AG20443 (cell line): ENCODE data around the gene TXN2.
"Not testable (repeated sequence)": the region's sequence is repeated elsewhere in the genome, so short reads cannot be mapped to it uniquely, and the experiment has no call there.

Experiments
- DNase-seq: peaks from one replicate; pipeline ENCODE4 v3.0.0; 2012; ENCODE audit warnings: low spot score, mixed read lengths

Gene TXN2

GRCh38 chr22:36455571-36456463 lies 25.6 kb downstream of the TXN2 start:
- no peak for DNase-seq

DNA sequence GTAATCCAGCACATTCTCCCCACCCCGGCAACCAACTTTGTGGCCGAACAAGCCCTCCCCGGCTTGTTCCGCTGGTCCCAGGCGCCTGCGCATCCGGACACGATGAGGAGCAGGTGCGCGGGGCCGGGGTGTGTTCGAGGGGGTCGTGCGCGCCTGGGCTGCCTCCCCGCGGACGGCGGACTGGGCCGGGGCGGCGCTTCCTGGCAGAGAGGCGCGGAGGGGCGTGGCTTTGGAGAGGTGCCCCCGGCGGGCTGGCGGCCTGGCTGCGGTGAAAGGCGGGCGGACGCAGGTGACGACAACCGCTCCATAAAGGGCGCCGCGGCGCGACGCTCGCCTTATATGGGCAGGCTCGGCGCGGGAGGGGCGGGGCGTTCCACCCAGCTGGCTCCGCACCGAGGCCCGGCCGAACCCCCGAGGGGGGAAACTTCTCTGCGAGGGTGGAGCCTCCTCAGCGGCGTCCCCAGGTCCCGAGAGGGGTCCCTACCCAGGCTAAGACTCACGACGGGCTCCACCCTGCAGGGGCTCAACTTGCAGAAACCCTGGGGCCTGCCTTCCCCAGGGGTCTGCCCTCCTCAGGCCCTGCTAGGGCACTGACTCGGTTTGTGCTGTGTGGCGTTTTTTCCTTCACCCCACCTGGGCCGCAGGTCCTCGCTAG lies 26.4 kb downstream of the TXN2 start:
- DNase-seq = peak; percentile 91

- no peak for DNase-seq
Observed at GRCh38 chr22:36453855-36454378, 27.5 kb downstream of the TXN2 start.

GRCh38 chr22:36452978-36453607 lies 28.3 kb downstream of the TXN2 start:
- not testable (repeated sequence) for DNase-seq

- DNase-seq = no peak
Observed at GRCh38 chr22:36452250-36452977, 29.0 kb downstream of the TXN2 start.

GRCh38 chr22:36450923-36451322 lies 30.5 kb downstream of the TXN2 start:
- DNase-seq = not testable (repeated sequence)

DNA sequence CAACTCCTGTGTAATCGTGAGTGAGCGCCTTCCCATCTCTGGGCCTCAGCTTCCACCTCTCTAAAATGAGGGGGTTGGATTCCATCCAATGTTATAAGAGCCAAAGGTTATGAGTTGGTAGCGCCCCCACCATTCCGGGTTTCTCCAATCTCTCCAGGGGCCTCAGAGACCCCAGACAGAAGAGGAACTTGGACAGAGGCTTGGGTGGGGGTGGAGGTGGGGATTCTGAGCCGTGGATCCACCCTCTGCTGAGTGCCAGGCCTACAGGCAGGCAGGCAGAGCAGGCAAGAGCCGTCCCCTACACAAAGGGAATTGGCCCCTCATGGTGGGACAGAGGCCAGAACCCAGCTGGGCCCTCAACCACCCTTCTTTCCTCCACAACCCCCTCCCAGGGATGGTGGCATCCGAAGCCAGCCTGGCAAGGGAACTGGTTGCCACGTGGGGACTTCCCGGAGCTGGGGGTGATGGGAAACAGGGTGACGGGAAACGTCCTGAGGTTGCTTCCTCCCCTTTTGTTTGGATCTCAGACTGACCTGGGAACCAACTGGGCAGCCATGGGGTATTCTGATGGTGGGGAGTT lies 31.8 kb downstream of the TXN2 start:
- DNase-seq = no peak

- DNase-seq = no peak
Observed at GRCh38 chr22:36447632-36448031, 33.8 kb downstream of the TXN2 start.

- peak; percentile 76 for DNase-seq
Observed at GRCh38 chr22:36445158-36445668, 36.2 kb downstream of the TXN2 start.

- DNase-seq = no peak
Observed at GRCh38 chr22:36443198-36443770, 38.2 kb downstream of the TXN2 start.

GRCh38 chr22:36442506-36443197 lies 38.8 kb downstream of the TXN2 start:
- no peak for DNase-seq

DNA sequence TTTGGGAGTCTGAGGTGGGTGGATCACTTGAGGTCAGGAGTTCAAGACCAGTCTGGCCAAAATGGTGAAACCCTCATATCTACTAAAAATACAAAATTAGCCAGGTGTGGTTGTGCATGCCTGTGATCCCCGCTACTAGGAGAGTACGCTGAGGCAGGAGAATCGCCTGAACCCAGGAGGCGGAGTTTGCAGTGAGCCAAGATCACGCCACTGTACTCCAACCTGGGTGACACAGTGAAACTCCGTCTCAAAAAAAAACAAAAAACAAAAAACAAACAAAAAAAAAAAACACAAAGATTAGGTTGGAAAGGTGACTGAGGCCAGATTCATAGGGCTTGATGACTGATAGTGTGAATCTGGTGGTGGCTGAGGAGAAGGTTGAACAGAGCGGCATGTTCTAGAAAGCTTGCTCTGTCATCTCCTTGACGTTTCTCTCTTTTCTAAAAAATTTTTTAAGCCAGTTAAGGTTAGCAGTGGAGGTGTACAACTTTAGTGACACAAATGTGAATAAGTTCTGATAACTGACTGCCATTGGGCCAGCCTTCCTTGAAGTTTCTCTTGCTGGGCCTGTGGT lies 40.9 kb downstream of the TXN2 start:
- no peak for DNase-seq

GRCh38 chr22:36439481-36440271 lies 41.8 kb downstream of the TXN2 start:
- peak; percentile 97 for DNase-seq

DNA sequence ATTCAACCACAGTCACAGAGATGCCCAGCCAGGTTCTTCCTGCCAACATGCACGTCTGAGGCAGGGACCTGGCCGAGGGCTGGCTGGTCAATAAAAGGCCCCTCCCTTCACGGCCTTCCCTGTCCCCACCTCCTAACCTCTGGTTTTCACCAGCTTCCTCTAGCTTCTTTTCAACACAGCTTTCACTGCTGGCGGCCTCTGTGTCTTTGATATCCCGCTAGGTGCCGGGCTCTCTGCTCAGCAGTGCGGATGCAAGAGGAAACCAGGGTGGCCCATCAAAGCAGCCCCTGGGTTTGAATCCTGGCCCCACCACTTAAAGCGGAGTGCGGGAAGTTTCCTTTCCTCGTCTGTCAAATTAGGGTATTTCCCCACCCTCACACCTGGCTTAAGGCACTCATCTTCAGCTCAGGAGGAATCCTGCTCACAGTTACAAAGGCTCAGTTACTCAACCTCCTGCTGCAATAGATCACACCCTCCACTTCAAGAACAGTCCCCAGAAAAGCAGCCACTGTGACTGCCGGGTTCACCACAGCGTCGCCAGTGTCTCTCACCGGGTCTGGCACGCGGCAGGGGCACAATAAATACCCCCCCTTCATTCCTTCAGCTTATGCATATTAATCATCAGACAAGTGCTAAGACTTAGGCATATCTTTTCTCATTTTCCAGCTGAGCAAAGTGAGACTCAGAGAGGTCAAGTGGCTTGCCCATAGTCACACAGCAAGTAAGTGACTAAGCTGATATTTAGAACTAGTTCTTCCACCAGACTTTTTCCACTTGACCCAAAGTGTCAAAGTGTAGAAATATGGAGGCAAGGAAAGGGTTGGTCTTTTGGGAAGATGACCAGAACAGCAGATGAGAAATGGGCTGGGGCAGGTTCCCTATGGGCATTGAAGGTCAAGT lies 45.7 kb downstream of the TXN2 start:
- no peak for DNase-seq

DNA sequence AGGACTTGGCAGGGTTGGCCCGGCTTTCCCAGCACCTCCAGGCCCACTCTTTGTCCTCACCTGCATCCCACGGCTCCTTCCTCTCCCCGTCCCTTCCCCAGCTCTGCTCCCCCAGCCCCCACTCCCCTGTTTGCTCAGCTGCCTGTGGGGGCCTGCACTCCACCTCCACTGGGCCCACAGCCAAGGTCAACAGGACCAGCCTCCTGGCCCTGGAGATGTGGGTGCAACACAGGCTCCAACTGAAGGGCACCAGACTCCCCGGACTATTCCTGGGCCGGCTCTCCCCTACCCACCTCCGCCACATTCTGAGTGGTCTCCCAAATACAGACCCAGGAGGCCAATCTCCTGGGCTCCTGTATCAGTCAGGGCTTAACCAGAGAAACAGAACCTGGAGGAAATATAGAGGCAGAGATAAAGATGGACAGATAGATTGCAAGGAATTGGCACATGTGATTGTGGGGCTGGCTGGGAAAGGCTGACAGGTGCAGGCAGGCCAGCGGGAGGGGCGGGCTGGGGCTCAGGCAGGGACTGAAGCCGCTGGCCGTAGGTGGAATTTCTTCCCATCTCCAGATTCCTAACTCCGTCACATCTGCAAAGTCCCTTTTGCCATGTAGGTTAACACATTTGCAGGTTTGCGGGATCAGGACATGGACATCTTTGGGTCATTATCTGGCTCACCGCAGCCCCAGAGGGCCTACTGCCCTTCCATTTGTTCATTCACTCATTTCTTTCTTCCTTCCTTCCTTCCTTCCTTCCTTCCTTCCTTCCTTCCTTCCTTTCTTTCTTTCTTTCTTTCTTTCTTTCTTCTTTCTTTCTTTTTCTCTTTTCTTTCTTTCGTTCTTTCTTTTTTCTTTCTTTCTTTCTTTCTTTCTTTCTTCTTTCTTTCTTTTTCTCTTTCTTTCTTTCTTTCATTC lies 47.9 kb downstream of the TXN2 start:
- no peak for DNase-seq

DNA sequence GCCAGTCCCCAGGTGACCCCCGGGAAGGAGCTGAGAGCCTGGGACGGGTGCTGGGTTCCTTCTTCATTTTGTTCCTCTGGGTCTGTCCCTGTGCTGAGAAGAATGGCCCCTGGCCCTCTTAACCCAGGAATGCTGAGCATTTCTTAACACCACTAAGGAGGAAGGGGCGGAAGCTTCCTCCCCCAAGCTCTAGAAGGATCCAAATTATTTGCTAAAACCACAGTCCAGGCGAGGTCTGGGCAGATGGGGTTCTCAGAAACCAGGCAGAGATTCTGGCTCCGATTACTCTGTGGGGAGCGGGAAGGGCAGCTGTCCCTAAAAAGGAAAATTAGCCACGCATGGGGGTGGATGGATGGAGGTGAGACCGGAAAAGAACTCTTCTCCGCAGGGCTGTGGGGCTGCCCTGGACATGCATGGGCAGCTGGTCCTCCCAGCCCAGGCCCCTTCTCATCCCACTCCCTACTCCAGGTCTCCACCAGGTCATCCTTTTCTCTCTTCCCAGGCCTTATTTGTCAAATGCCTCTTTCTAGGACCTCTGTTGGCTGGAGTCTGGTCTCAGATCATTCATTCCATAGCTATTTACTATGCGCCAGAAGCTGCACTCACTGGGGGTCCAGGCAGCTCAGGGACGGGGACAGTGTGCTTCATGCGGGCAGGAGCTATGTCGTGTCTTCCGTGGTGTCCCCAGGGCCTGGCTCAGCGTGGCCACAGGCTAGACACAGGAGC lies 48.7 kb downstream of the TXN2 start:
- no peak for DNase-seq
